ENCODE results near the gene VPS16.

DNA sequence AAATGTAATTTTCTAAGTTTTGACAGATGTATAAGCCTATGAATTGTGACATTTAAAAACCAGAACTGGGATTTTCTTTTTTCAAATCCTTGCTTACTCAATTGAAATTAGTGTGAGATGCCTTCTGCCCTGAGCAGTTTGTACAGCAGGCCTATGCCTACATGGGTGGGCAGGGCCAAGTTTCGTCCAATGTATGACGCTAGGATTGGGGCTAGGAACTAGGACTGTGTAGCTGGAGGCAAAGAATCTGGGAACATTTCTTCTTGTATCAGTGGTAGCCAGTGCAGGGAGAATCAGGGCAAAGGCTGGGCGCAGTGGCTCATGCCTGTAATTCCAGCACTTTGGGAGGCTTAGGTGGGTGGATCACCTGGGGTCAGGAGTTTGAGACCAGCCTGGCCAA, 28.8 kb downstream of the VPS16 start:
- TF ChIP-seq EZH2 (IDR thresholded peaks at IDR 0.05; ENCODE audit: insufficient read depth, poor library complexity, severe bottlenecking) (no peak), EZH2phosphoT487 (IDR thresholded peaks at IDR 0.05; ENCODE audit: insufficient read depth, low read depth) (no peak)
